H1 (cell line): ENCODE measurements around the gene CPEB3. TPM values are rescaled to one million over a fixed set of nuclear protein-coding genes. Genes with fewer than 3 reads are reported as not detected.

Experiments
- CTCF ChIA-PET: fragments of 300-600 bp; sonication (Branson Sonifier 250); formaldehyde crosslinking; loops from one replicate; lab custom pipeline; 2021; ENCODE audit not compliant: partially characterized antibody; lab: Charles Lee
- POLR2A ChIA-PET: fragments of 300-600 bp; sonication (Branson Sonifier 250); formaldehyde crosslinking; loops from one replicate; lab custom pipeline; 2021; ENCODE audit warnings: inconsistent platforms; ENCODE audit not compliant: partially characterized antibody; lab: Charles Lee
- DNase-seq, 2 experiments: peaks; one replicate each; pipeline versions ENCODE4 v3.0.0 to v3.0.0-alpha.2; 2010 to 2022; ENCODE audit warnings: low spot score in 2 of 2, low read depth in 1 of 2, mixed read lengths in 1 of 2
- FAIRE-seq: peaks from 2 replicates; lab custom pipeline; 2011; peaks lifted over from hg19 to GRCh38; lab: Jason Lieb, UNC
- H2AFZ ChIP-seq: 2 replicates; pipeline ENCODE4 v1.8.1; 2012; ENCODE audit warnings: low read length, inconsistent platforms
- H2AK5ac ChIP-seq: 2 replicates; pipeline ENCODE4 v1.6.1; 2013; ENCODE audit warnings: low read depth, low read length
- H2BK120ac ChIP-seq: replicated peaks from 2 replicates; pipeline ENCODE3; 2013; ENCODE audit warnings: low read depth, low read length, inconsistent platforms
- H2BK12ac ChIP-seq: 2 replicates; pipeline ENCODE4 v1.6.1; 2013; ENCODE audit warnings: low read depth, low read length
- H2BK15ac ChIP-seq: 2 replicates; pipeline ENCODE4 v1.6.1; 2013; ENCODE audit warnings: low read length
- H2BK20ac ChIP-seq: 2 replicates; pipeline ENCODE4 v1.6.1; 2013; ENCODE audit warnings: low read length
- H2BK5ac ChIP-seq: 2 replicates; pipeline ENCODE4 v1.6.1; 2013; ENCODE audit warnings: low read depth, low read length
- H3K14ac ChIP-seq: 2 replicates; pipeline ENCODE4 v1.6.1; 2013; ENCODE audit warnings: inconsistent platforms; ENCODE audit not compliant: insufficient read length
- H3K18ac ChIP-seq: 2 replicates; pipeline ENCODE4 v1.6.1; 2013; ENCODE audit warnings: low read length; ENCODE audit errors: extremely low read depth
- H3K23ac ChIP-seq: 2 replicates; pipeline ENCODE4 v1.6.1; 2013; ENCODE audit warnings: inconsistent platforms; ENCODE audit not compliant: insufficient read length
- H3K23me2 ChIP-seq: 2 replicates; pipeline ENCODE4 v1.6.1; 2013; ENCODE audit warnings: low read depth, low read length
- H3K27ac ChIP-seq: 2 replicates; pipeline ENCODE4 v1.6.1; 2011; ENCODE audit warnings: low read depth, low read length, inconsistent platforms
- H3K27me3 ChIP-seq, 4 experiments: replicated peaks in 1 of 4; 1 replicate in 1 of 4; 2 replicates in 3 of 4; pipeline versions ENCODE4 v1.6.1 to v1.8.1; 2011 to 2013; ENCODE audit warnings: low read length in 3 of 4, mild to moderate bottlenecking in 3 of 4, inconsistent platforms in 2 of 4, mixed read lengths in 2 of 4, moderate library complexity in 1 of 4; ENCODE audit not compliant: control insufficient read depth in 3 of 4, insufficient read depth in 3 of 4; ENCODE audit errors: extremely low read depth in 1 of 4
- H3K36me3 ChIP-seq, 4 experiments: 2 replicates each; pipeline versions ENCODE4 v1.6.1 to v1.8.1; 2011 to 2013; ENCODE audit warnings: mild to moderate bottlenecking in 4 of 4, low read length in 3 of 4, moderate library complexity in 2 of 4, control low read depth in 1 of 4, inconsistent platforms in 1 of 4; ENCODE audit not compliant: insufficient read depth in 4 of 4, control insufficient read depth in 2 of 4
- H3K4ac ChIP-seq: replicated peaks from 2 replicates; pipeline ENCODE3; 2013; ENCODE audit warnings: low read length, low read depth, mixed read lengths, inconsistent platforms; ENCODE audit not compliant: insufficient read length
- H3K4me1 ChIP-seq, 4 experiments: replicated peaks in 1 of 4; 1 replicate in 1 of 4; 2 replicates in 3 of 4; pipeline versions ENCODE4 v1.6.1 to v1.8.1; 2011 to 2013; ENCODE audit warnings: low read length in 3 of 4, inconsistent platforms in 2 of 4, mixed read lengths in 1 of 4; ENCODE audit not compliant: insufficient read depth in 4 of 4, control insufficient read depth in 3 of 4
- H3K4me2 ChIP-seq, 2 experiments: 2 replicates each; pipeline versions ENCODE4 v1.6.1 to v1.8.1; 2011 to 2013; ENCODE audit warnings: low read depth in 2 of 2, low read length in 2 of 2, control low read depth in 1 of 2, inconsistent platforms in 1 of 2, mild to moderate bottlenecking in 1 of 2; ENCODE audit not compliant: insufficient read depth in 1 of 2
- H3K4me3 ChIP-seq, 4 experiments: fragments of 200-600, 300-600 bp in 1 of 4; sonication (generic), shearing (Covaris generic), sonication (Bioruptor Twin) in 1 of 4; 2 replicates each; pipeline versions ENCODE4 v1.5.1 to v1.8.1; 2011 to 2016; ENCODE audit warnings: low read length in 4 of 4, low read depth in 3 of 4, control low read depth in 2 of 4, inconsistent platforms in 2 of 4, mild to moderate bottlenecking in 2 of 4, mixed read lengths in 1 of 4, moderate library complexity in 1 of 4; ENCODE audit not compliant: insufficient read depth in 2 of 4; ENCODE audit errors: extremely low read depth in 1 of 4
- H3K56ac ChIP-seq: replicated peaks from 2 replicates; pipeline ENCODE3; 2013; ENCODE audit warnings: low read depth, mild to moderate bottlenecking, mixed read lengths, low read length, inconsistent platforms; ENCODE audit not compliant: insufficient read length
- H3K79me1 ChIP-seq: 2 replicates; pipeline ENCODE4 v1.6.1; 2013; ENCODE audit warnings: low read depth, low read length, control low read depth
- H3K79me2 ChIP-seq, 2 experiments: 2 replicates each; pipeline versions ENCODE4 v1.6.1 to v1.8.1; 2012 to 2013; ENCODE audit warnings: low read length in 2 of 2, mild to moderate bottlenecking in 2 of 2, inconsistent platforms in 1 of 2; ENCODE audit not compliant: insufficient read depth in 2 of 2, control insufficient read depth in 1 of 2
- H3K9ac ChIP-seq, 4 experiments: replicated peaks in 1 of 4; 1 replicate in 1 of 4; 2 replicates in 3 of 4; pipeline versions ENCODE4 v1.6.1 to v1.8.1; 2011 to 2013; ENCODE audit warnings: low read depth in 3 of 4, low read length in 3 of 4, control low read depth in 2 of 4, mild to moderate bottlenecking in 2 of 4, moderate library complexity in 2 of 4, inconsistent platforms in 1 of 4; ENCODE audit errors: extremely low read depth in 1 of 4
- H3K9me3 ChIP-seq, 2 experiments: 2 replicates each; pipeline versions ENCODE4 v1.6.1 to v1.8.1; 2012 to 2013; ENCODE audit warnings: mild to moderate bottlenecking in 2 of 2, moderate library complexity in 2 of 2, control low read depth in 1 of 2, inconsistent platforms in 1 of 2, low read depth in 1 of 2, low read length in 1 of 2, mixed read lengths in 1 of 2; ENCODE audit not compliant: insufficient read depth in 2 of 2
- H4K20me1 ChIP-seq, 2 experiments: replicated peaks in 1 of 2; 2 replicates each; pipeline versions ENCODE3 to v1.8.1; 2011 to 2013; ENCODE audit warnings: inconsistent platforms in 2 of 2, low read length in 2 of 2, mild to moderate bottlenecking in 1 of 2; ENCODE audit not compliant: insufficient read depth in 2 of 2, control insufficient read depth in 1 of 2
- H4K5ac ChIP-seq: 2 replicates; pipeline ENCODE4 v1.6.1; 2013; ENCODE audit warnings: low read length, low read depth, mixed read lengths, inconsistent platforms; ENCODE audit not compliant: insufficient read length
- H4K8ac ChIP-seq: 2 replicates; pipeline ENCODE4 v1.8.0; 2013; ENCODE audit warnings: mild to moderate bottlenecking, moderate library complexity, low read length, inconsistent platforms; ENCODE audit not compliant: insufficient read depth; ENCODE audit errors: extremely low read depth
- H4K91ac ChIP-seq: replicated peaks from 2 replicates; pipeline ENCODE3; 2013; ENCODE audit warnings: low read length, mixed read lengths, inconsistent platforms; ENCODE audit not compliant: insufficient read length
- BCL11A ChIP-seq, 2 experiments: IDR thresholded peaks; one replicate each; pipeline ENCODE4 v1.6.1; 2011; ENCODE audit warnings: low read depth in 2 of 2, low read length in 2 of 2, mild to moderate bottlenecking in 2 of 2
- CTBP2 ChIP-seq: IDR thresholded peaks from 2 replicates; pipeline ENCODE4 v1.7.0; 2011; ENCODE audit warnings: borderline replicate concordance, mild to moderate bottlenecking, moderate library complexity, mixed read lengths, low read length; ENCODE audit not compliant: insufficient read depth, insufficient read length
- RXRA ChIP-seq: IDR thresholded peaks from 2 replicates; pipeline ENCODE4 v1.6.1; 2011; ENCODE audit warnings: low read depth, mild to moderate bottlenecking, low read length, moderate library complexity; ENCODE audit not compliant: insufficient read depth
- WGBS, 2 experiments: shearing (Covaris generic) in 1 of 2; methylation state at CpG; one replicate each; pipeline versions ENCODE4 v1.1.6 to v1.1.7; 2013 to 2015; ENCODE audit warnings: low lambda C conversion rate in 2 of 2, mixed read lengths in 2 of 2, inconsistent platforms in 1 of 2, low coverage in 1 of 2, missing lambda C conversion rate in 1 of 2; ENCODE audit not compliant: insufficient replicate concordance in 2 of 2, insufficient coverage in 1 of 2, insufficient read length in 1 of 2; ENCODE audit errors: extremely low coverage in 1 of 2, missing lambda C conversion rate in 1 of 2; 5-methylcytosine and 5-hydroxymethylcytosine counted together
- polyA plus RNA-seq, 7 experiments: library from polyadenylated mRNA; depleted of rRNA in 3 of 7; stranded (reverse) in 5 of 7; unstranded in 2 of 7; fragments of >200 nt in 5 of 7; fragments of 200-250 nt in 2 of 7; gene quantifications; 1 replicate in 5 of 7; 2 replicates in 1 of 7; 4 replicates in 1 of 7; pipeline versions ENCODE4 v1.2.1 to v1.2.3, GENCODE V29; 2011 to 2013; ENCODE audit warnings: missing spikeins in 2 of 7, mixed read lengths in 2 of 7
- total RNA-seq: library from RNA; stranded (reverse); fragmentation: NEBNext Ultra II Directional; extraction: Animal tissue kit (Norgen Biotek cat#: 25700); gene quantifications from 2 replicates; pipeline ENCODE4 v1.2.1, GENCODE V29; 2021

Gene CPEB3
- total and polyA plus RNA-seq, 2 of the 8 experiments (the other 6 are each of a cell fraction or from before 2014, with no cell fraction given), result 0.39 to 1.7 TPM

DNA sequence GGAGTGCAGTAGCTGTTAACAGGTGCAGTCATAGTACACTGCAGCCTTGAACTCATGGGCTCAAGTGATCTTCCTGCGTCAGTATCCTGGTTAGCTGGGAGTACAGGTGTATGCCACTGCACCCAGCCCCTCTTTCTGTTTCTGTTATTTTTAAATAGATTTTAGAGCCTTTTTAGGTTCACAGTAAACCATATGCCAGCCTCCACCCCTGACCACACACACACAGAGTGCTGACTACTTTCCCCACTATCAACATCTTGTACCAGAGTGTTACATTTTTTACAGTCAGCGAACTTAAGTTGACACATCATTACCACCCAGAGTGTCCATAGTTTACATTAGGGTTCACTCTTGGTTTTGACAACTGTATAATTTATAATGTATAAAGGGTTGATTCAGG, 32.2 kb upstream of the CPEB3 start:
- Histone ChIP-seq H3K56ac (no peak overlapping the region), H3K9me3 (no peaks in the 10 kb centered on the region), H3K14ac (no peak overlapping the region), H3K4me3 (no peak overlapping the region)
- 81% methylated on average over 2 of the region's 2 CpGs; no CpG with 5 or more reads in 1 of the 2 experiments for WGBS, 2 experiments
- POLR2A ChIA-PET, result no interaction called here
- DNase-seq, result no peak
- TF ChIP-seq BCL11A (IDR thresholded peaks at IDR 0.05; ENCODE audit: low read depth in 2 of 2, low read length in 2 of 2) (no peak), CTBP2 (no peak), RXRA (no peak)
- TF ChIP-seq, all 59 proteins: peak for 0
- Histone ChIP-seq H3K4me1 (no peaks in the 10 kb centered on the region), H2AFZ (no peak overlapping the region), H3K23me2 (no peaks in the 10 kb centered on the region), H4K20me1 (peaks cover 0 to 6% of the 10 kb centered on the region in 2 experiments), H2BK15ac (no peak overlapping the region), H3K9ac (no peak overlapping the region), H3K27me3 (no peaks in the 10 kb centered on the region), H4K5ac (no peak overlapping the region), H2BK20ac (no peak overlapping the region), H3K18ac (no peak overlapping the region), H3K4me2 (no peak overlapping the region), H3K79me1 (peaks cover 3% of the 10 kb centered on the region; the same call in 1 of the 2 replicates), H2AK5ac (no peak overlapping the region), H2BK5ac (no peak overlapping the region), H4K91ac (no peak overlapping the region), H3K79me2 (peaks cover 0 to 61% of the 10 kb centered on the region in 2 experiments; a peak in 2 of 4 replicates), H3K4ac (no peak overlapping the region), H3K36me3 (peaks cover 0 to 4% (median 0%) of the 10 kb centered on the region in 4 experiments; a peak in 1 of 8 replicates), H4K8ac (no peak overlapping the region), H2BK120ac (no peak overlapping the region), H2BK12ac (no peak overlapping the region), H3K27ac (no peak overlapping the region), H3K23ac (no peak overlapping the region)
- FAIRE-seq, result no peak
- CTCF ChIA-PET, result interaction anchor here (0.9 kb wide), 1 partner anchor 17 kb away, joined by 3 read pairs; no protein-coding TSS in a partner anchor
